ENCODE data around the gene FGF23. TPM values are rescaled to one million over a fixed set of nuclear protein-coding genes. Genes with fewer than 3 reads are reported as not detected.

FGF23 gene
- total RNA-seq, 2 experiments from 2014 or later: not detected

Other genes starting within 250 kb of the FGF23 start
- 100 to 1,000 TPM; 617 to 639 TPM for gene CCND2, start 106.0 kb downstream of the FGF23 start, total RNA-seq
- gene TIGAR, start 58.5 kb downstream of the FGF23 start, total RNA-seq: 1 to 10 TPM; 8.2 to 8.7 TPM
- gene FGF6, start 66.1 kb upstream of the FGF23 start, total RNA-seq: not detected
- gene RAD51AP1, start 159.2 kb upstream of the FGF23 start, total RNA-seq: 10 to 100 TPM; 44.7 to 47.8 TPM
- gene DYRK4, start 182.5 kb upstream of the FGF23 start, total RNA-seq: 10 to 100 TPM; 35.0 TPM

Data from activated CD8-positive, alpha-beta T cell treated with anti-CD3 and anti-CD28 coated beads for 36 hours (primary cell).